Choroid plexus epithelial cell (primary cell): ENCODE measurements around the gene PRR23E.

Experiments used
- DNase-seq: peaks from one replicate; pipeline ENCODE4 v3.0.0-alpha.2; 2010; ENCODE audit warnings: low read depth
- H3K4me3 ChIP-seq: 2 replicates; pipeline ENCODE4 v1.5.1; 2011; ENCODE audit warnings: low read depth, mild to moderate bottlenecking, control low read depth, low read length, moderate library complexity
- CTCF ChIP-seq: conservative IDR thresholded peaks from 2 replicates; pipeline ENCODE4 v1.5.1; 2011; ENCODE audit warnings: low read depth, mild to moderate bottlenecking, control low read depth, inconsistent platforms, low read length, moderate library complexity

The PRR23E gene

GRCh38 chr3:127183931-127184869, 8.7 kb upstream of the PRR23E start:
- DNase-seq, result no peak
- TF ChIP-seq CTCF, result no peak
- no peak overlapping the region for H3K4me3 ChIP-seq

GRCh38 chr3:127184870-127185216, 8.1 kb upstream of the PRR23E start:
- DNase-seq, result no peak
- no peak overlapping the region for H3K4me3 ChIP-seq
- no peak for TF ChIP-seq CTCF

DNA sequence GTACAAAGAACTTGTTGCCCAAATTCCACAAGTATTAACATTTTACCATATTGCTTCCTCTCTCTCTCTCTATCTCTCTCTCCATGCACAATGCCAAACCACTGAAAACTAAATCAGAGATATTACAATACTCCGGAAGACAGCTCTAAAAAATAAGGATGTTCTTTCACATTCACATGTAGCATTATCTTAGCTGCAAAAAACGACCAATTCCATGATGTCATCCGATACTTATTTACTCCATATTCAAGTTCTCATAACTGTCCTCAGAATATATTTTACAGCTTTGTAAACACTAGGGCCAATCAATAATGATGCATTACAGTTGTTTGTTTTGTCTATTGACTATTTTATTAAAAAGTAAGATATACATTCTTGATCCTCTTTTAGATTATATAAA, 7.7 kb upstream of the PRR23E start:
- TF ChIP-seq CTCF, result no peak
- DNase-seq, result no peak
- H3K4me3 ChIP-seq, result no peak overlapping the region

DNA sequence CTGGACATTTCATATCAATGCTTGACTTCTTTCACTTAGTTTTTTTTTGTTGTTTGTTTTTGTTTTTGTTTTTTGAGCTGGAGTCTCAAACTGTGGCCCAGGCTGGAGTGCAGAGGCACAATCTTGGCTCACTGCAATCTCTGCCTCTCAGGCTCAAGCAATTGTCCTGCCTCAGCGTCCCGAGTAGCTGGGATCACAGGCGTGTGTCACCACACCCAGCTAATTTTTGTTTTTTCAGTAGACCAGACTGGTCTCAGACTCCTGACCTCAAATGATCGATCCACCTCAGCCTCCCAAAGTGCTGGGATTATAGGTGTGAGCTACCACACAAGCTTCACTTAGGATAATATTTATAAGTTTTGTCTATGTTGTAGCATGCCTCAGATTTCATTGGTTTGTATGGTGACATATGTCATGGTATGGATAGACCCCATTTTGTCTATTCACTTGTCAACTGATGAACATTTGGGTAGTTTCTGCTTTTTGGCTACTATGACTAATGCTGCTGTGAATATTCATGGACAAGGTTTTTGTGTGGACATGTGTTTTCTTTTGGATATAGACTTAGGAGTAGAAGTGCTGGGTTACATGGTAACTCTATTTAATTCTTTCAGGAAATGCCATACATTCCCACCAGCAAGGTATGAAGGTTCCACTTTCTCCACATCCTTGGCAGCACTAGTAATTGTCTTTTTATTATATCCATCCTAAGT, 6.8 kb upstream of the PRR23E start:
- TF ChIP-seq CTCF, result no peak
- no peak for DNase-seq
- H3K4me3 ChIP-seq, result no peak overlapping the region

- DNase-seq, result no peak
- no peak overlapping the region for H3K4me3 ChIP-seq
- TF ChIP-seq CTCF, result no peak
Measured at GRCh38 chr3:127187316-127187715, 5.6 kb upstream of the PRR23E start.

DNA sequence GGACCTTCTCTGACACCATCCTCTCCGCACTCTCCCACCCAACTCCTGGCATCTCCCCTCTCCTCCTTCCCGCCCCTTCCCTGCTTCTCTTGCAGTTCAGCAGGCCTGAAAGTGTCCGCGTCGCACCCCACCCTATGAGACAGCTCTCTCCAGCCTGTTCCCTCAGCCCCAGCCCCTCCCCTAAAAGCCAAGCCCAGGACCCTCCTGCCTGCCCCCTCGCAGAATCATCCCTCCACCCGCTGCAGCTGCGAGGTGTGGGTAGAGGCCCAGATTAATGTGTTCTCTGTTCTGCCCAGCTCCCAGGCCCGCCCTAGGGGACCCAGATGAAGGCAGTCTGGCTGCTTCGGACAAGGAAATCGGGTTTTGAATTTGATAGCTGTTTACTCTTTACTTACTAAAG, 410 bp downstream of the PRR23E start:
- no peak for TF ChIP-seq CTCF

More for the DNA sequence above, 410 bp downstream of the PRR23E start:
- no peak overlapping the region for H3K4me3 ChIP-seq
- no peak for DNase-seq
